Measurements from ENCODE around the gene MGAT5B. TPM values are rescaled to one million over a fixed set of nuclear protein-coding genes. Genes with fewer than 3 reads are reported as not detected.
A peak's percentile ranks its signal among the peaks of the same experiment; 100 is the strongest.

Gene MGAT5B
- total RNA-seq, 3 donors from 2014 or later, result 0.18 to 0.41 (median 0.21) TPM

GRCh38 chr17:76864024-76864423 is 4.2 kb upstream of the MGAT5B start:
- Mint-ChIP-seq H3K36me3 (ENCODE audit: insufficient read depth) (no peaks in the 10 kb centered on the region), H3K4me3 (no peak overlapping the region), H3K4me1 (ENCODE audit: low read depth) (peaks cover 6% of the 10 kb centered on the region), H3K9me3 (no peaks in the 10 kb centered on the region), H3K27me3 (ENCODE audit: low read depth) (peaks cover 22% of the 10 kb centered on the region)
- DNase-seq (no peak), ATAC-seq (no peak)

GRCh38 chr17:76865174-76865573 is 3.0 kb upstream of the MGAT5B start:
- no peak for ATAC-seq
- DNase-seq, result no peak
- Mint-ChIP-seq H3K27me3 (ENCODE audit: low read depth) (peaks cover 23% of the 10 kb centered on the region), H3K4me1 (ENCODE audit: low read depth) (peaks cover 6% of the 10 kb centered on the region), H3K4me3 (no peak overlapping the region), H3K36me3 (ENCODE audit: insufficient read depth) (no peaks in the 10 kb centered on the region), H3K9me3 (no peaks in the 10 kb centered on the region)

GRCh38 chr17:76866203-76866602 is 2.0 kb upstream of the MGAT5B start:
- DNase-seq (no peak), ATAC-seq (no peak)
- H3K27me3 Mint-ChIP-seq (ENCODE audit: low read depth), result peaks cover 28% of the 10 kb centered on the region
- peaks cover 6% of the 10 kb centered on the region for H3K4me1 Mint-ChIP-seq (ENCODE audit: low read depth)
- no peaks in the 10 kb centered on the region for H3K9me3 Mint-ChIP-seq
- no peaks in the 10 kb centered on the region for H3K36me3 Mint-ChIP-seq (ENCODE audit: insufficient read depth)
- no peak overlapping the region for H3K4me3 Mint-ChIP-seq

GRCh38 chr17:76866774-76867577 is 1.2 kb upstream of the MGAT5B start:
- DNase-seq (no peak), ATAC-seq (no peak)
- Mint-ChIP-seq H3K4me1 (ENCODE audit: low read depth) (peaks cover 6% of the 10 kb centered on the region), H3K9me3 (no peaks in the 10 kb centered on the region), H3K27me3 (ENCODE audit: low read depth) (peaks cover 31% of the 10 kb centered on the region), H3K36me3 (ENCODE audit: insufficient read depth) (no peaks in the 10 kb centered on the region), H3K4me3 (no peak overlapping the region)

GRCh38 chr17:76867578-76868175 is 527 bp upstream of the MGAT5B start:
- Mint-ChIP-seq H3K4me1 (ENCODE audit: low read depth) (peaks cover 8% of the 10 kb centered on the region), H3K9me3 (no peaks in the 10 kb centered on the region), H3K4me3 (peak overlapping the region; percentile 66), H3K36me3 (ENCODE audit: insufficient read depth) (no peaks in the 10 kb centered on the region), H3K27me3 (ENCODE audit: low read depth) (peaks cover 35% of the 10 kb centered on the region)
- ATAC-seq, result no peak
- DNase-seq, result no peak

GRCh38 chr17:76868669-76869495 is 678 bp downstream of the MGAT5B start:
- no peaks in the 10 kb centered on the region for H3K36me3 Mint-ChIP-seq (ENCODE audit: insufficient read depth)
- peak overlapping the region; percentile 58 for H3K4me3 Mint-ChIP-seq

GRCh38 chr17:76869496-76870376 is 1.5 kb downstream of the MGAT5B start:
- no peak overlapping the region for H3K4me3 Mint-ChIP-seq
- no peaks in the 10 kb centered on the region for H3K9me3 Mint-ChIP-seq
- no peak for ATAC-seq
- peaks cover 35% of the 10 kb centered on the region for H3K27me3 Mint-ChIP-seq (ENCODE audit: low read depth)
- peaks cover 8% of the 10 kb centered on the region for H3K4me1 Mint-ChIP-seq (ENCODE audit: low read depth)
- no peak for DNase-seq
- no peaks in the 10 kb centered on the region for H3K36me3 Mint-ChIP-seq (ENCODE audit: insufficient read depth)

More at GRCh38 chr17:76868669-76869495, 678 bp downstream of the MGAT5B start:
- peaks cover 35% of the 10 kb centered on the region for H3K27me3 Mint-ChIP-seq (ENCODE audit: low read depth)
- no peaks in the 10 kb centered on the region for H3K9me3 Mint-ChIP-seq
- H3K4me1 Mint-ChIP-seq (ENCODE audit: low read depth), result peaks cover 8% of the 10 kb centered on the region
- DNase-seq (no peak), ATAC-seq (peak; percentile 38)

- H3K4me1 Mint-ChIP-seq (ENCODE audit: low read depth), result peaks cover 8% of the 10 kb centered on the region
- peaks cover 33% of the 10 kb centered on the region for H3K27me3 Mint-ChIP-seq (ENCODE audit: low read depth)
- peak overlapping the region; percentile 13 for H3K4me3 Mint-ChIP-seq
- peaks cover 2% of the 10 kb centered on the region for H3K9me3 Mint-ChIP-seq
- peaks cover under 1% of the 10 kb centered on the region for H3K36me3 Mint-ChIP-seq (ENCODE audit: insufficient read depth)
- DNase-seq (no peak), ATAC-seq (no peak)
These were observed 2.1 kb downstream of the MGAT5B start for GRCh38 chr17:76870377-76870714.

GRCh38 chr17:76871668-76872067 is 3.5 kb downstream of the MGAT5B start:
- H3K36me3 Mint-ChIP-seq (ENCODE audit: insufficient read depth), result peaks cover 4% of the 10 kb centered on the region
- peak overlapping the region; percentile 9 for H3K4me3 Mint-ChIP-seq
- H3K4me1 Mint-ChIP-seq (ENCODE audit: low read depth), result peaks cover 8% of the 10 kb centered on the region
- peaks cover 26% of the 10 kb centered on the region for H3K27me3 Mint-ChIP-seq (ENCODE audit: low read depth)
- DNase-seq (no peak), ATAC-seq (no peak)
- H3K9me3 Mint-ChIP-seq, result peaks cover 7% of the 10 kb centered on the region

- no peak for ATAC-seq
- Mint-ChIP-seq H3K9me3 (peaks cover 7% of the 10 kb centered on the region), H3K27me3 (ENCODE audit: low read depth) (peaks cover 20% of the 10 kb centered on the region), H3K4me1 (ENCODE audit: low read depth) (peaks cover 8% of the 10 kb centered on the region), H3K4me3 (no peak overlapping the region), H3K36me3 (ENCODE audit: insufficient read depth) (peaks cover 4% of the 10 kb centered on the region)
- DNase-seq, result no peak
These were observed 4.1 kb downstream of the MGAT5B start for GRCh38 chr17:76872221-76872873.

GRCh38 chr17:76872874-76873221 is 4.6 kb downstream of the MGAT5B start:
- Mint-ChIP-seq H3K36me3 (ENCODE audit: insufficient read depth) (peaks cover 4% of the 10 kb centered on the region), H3K9me3 (peaks cover 7% of the 10 kb centered on the region), H3K4me1 (ENCODE audit: low read depth) (peaks cover 5% of the 10 kb centered on the region), H3K27me3 (ENCODE audit: low read depth) (peaks cover 17% of the 10 kb centered on the region), H3K4me3 (no peak overlapping the region)
- ATAC-seq (no peak), DNase-seq (no peak)

- H3K9me3 Mint-ChIP-seq, result peaks cover 7% of the 10 kb centered on the region
These were observed 5.7 kb downstream of the MGAT5B start for GRCh38 chr17:76873856-76874255.

GRCh38 chr17:76877437-76877836 is 9.2 kb downstream of the MGAT5B start:
- Mint-ChIP-seq H3K4me1 (ENCODE audit: low read depth) (peaks cover 3% of the 10 kb centered on the region), H3K27me3 (ENCODE audit: low read depth) (peaks cover 2% of the 10 kb centered on the region), H3K9me3 (peaks cover 7% of the 10 kb centered on the region), H3K4me3 (no peak overlapping the region), H3K36me3 (ENCODE audit: insufficient read depth) (peaks cover 4% of the 10 kb centered on the region)
- ATAC-seq (no peak), DNase-seq (no peak)

More at GRCh38 chr17:76873856-76874255, 5.7 kb downstream of the MGAT5B start:
- Mint-ChIP-seq H3K4me3 (no peak overlapping the region), H3K4me1 (ENCODE audit: low read depth) (peaks cover 5% of the 10 kb centered on the region), H3K27me3 (ENCODE audit: low read depth) (peaks cover 16% of the 10 kb centered on the region), H3K36me3 (ENCODE audit: insufficient read depth) (peaks cover 4% of the 10 kb centered on the region)
- no peak for ATAC-seq
- DNase-seq, result no peak

All from activated T-cell treated with anti-CD3 and anti-CD28 coated beads, Interleukin-2, amount 50 U/mL, for 4 hours (primary cell).